Subcutaneous adipose tissue (tissue), 4 donors: ENCODE results near the gene TCOF1. TPM values are rescaled to one million over a fixed set of nuclear protein-coding genes. Genes with fewer than 3 reads are reported as not detected.

Source experiments
- total RNA-seq, 4 donors: library from RNA; depleted of rRNA; stranded (reverse); fragments of >200 nt; gene quantifications; one replicate each; pipeline ENCODE4 v1.1.0, GENCODE V29; 2016
- TF ChIP-seq, protein P1 (sequence below): fragments of 450-650 bp; IDR thresholded peaks from one replicate; pipeline ENCODE4 v1.5.1; 2016; ENCODE audit warnings: low read depth, mild to moderate bottlenecking, control low read depth, antibody characterized with exemption, moderate library complexity

The TCOF1 gene
- total RNA-seq, 4 donors from 2014 or later: 18.2 to 29.0 (median 19.9) TPM

DNA sequence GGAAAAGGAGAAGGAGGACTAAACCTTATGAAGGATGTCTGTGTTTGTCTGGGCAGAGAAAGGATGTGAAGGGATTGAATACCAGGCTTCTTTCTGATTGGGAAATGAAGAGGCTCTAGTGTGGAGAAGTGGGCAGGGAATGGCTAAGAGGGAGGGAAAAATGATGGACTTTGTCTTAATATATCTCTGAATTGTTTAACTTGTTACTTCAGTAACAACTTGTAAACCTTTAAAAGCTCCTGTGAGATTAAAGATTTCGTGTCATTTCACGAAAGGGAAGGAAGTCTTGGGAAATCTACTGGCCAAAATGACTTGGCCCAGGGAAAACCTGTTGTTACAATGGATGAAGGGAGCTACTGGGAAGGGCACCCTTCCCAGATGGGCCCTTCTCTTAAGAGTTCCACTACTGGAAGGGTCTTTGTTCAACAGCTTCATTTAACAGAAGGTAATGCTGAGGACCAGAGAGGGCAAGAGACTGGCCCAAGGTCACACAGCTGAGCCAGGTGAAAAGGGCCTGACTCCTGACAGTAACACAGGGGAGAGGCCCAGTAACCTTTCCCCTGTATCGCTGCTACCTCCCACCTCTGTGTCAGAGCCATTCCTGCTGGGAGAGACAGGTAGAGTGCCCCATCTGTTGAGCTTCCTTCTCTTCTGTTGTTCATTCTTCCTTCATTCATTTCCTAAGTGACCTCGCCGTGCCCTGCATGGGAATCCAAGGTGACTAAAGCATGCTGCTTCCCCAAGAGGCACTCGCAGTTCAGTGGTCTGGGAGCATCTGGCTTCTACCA, 5.1 kb upstream of the TCOF1 start:
- TF ChIP-seq, protein P1, sequence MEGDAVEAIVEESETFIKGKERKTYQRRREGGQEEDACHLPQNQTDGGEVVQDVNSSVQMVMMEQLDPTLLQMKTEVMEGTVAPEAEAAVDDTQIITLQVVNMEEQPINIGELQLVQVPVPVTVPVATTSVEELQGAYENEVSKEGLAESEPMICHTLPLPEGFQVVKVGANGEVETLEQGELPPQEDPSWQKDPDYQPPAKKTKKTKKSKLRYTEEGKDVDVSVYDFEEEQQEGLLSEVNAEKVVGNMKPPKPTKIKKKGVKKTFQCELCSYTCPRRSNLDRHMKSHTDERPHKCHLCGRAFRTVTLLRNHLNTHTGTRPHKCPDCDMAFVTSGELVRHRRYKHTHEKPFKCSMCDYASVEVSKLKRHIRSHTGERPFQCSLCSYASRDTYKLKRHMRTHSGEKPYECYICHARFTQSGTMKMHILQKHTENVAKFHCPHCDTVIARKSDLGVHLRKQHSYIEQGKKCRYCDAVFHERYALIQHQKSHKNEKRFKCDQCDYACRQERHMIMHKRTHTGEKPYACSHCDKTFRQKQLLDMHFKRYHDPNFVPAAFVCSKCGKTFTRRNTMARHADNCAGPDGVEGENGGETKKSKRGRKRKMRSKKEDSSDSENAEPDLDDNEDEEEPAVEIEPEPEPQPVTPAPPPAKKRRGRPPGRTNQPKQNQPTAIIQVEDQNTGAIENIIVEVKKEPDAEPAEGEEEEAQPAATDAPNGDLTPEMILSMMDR: no peak

DNA sequence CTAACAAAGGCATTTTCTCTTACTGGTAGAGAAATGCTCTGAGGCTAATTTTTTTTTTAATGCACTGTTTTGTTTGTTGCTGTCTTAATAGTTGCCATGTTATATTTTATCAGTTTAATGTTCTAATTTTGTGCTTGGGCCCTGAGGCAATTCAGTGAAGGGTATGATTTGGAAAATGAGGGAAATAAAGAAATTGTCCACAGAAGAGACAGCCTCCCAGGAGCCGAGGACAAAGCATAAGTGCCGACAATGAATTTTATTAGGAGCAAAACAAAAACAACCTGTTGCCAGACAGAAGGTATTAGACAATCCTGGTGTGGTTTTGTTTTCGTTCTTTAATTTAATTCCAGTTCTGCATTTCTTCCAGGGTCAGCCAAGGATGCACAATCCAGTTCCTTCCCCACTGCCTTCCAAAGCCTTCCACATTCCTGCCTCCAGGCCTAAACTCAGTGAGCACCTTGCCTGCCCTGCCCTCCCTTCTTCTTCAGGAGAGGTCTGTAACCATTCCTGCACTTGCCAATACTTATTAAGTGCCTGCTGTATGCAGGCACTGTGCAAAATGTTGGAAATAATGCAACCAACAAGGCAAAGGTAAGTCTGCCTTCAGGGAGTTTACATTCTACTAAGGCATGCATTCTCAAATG, 4.3 kb upstream of the TCOF1 start:
- TF ChIP-seq, protein P1: no peak

DNA sequence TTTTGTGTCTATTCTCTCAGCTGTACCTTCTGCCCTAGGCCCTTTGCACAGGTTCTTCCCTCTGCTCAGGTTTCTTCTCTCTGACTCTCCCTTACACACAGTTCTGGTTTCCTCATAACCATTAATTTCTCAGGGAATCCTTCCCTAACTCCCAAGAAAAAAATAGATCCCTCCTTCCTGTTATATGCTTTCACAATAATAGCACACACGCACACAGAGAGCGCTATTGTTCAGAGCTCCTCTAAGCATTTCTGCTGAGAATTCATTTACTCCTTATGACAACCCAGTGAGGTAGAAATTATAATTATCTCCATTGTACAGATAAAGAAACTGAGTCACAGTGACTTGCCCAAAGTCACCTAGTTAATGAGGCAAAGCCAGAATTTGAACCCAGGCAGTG, 1.7 kb upstream of the TCOF1 start:
- TF ChIP-seq, protein P1: no peak

DNA sequence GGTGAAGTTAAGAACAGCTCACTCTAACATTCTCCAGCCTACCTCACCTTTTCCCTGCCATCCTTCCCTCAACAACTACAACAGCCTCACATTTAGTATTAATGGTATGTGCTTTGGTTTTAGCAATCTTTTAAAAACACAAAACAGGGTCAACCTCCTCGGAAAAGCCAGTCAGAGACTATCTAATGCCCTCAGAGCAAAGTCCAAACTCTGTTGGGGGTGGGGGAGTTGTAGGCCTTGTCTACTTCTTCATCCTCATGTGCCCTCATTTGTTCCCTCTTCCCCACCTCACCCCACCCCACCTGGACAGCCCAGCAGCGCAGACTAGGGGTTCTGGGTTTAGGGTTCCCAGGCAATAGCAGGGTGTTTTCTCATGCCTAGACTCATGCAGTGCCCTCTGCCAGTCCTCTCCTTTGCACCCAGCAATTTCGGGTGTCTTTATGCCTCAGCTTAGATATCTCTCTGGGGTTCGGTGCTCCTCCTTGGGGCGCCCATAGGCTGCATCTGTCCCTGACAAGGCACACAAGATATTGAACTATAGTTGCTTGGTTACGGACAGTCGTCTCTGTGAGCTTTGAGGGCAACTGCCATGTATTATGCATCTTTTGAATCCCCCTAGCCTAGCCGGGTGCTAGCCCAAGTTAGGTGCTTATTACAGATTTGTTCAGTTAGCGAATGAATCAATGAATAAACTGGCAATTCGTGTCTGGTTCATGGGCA, 762 bp upstream of the TCOF1 start:
- TF ChIP-seq, protein P1: no peak

DNA sequence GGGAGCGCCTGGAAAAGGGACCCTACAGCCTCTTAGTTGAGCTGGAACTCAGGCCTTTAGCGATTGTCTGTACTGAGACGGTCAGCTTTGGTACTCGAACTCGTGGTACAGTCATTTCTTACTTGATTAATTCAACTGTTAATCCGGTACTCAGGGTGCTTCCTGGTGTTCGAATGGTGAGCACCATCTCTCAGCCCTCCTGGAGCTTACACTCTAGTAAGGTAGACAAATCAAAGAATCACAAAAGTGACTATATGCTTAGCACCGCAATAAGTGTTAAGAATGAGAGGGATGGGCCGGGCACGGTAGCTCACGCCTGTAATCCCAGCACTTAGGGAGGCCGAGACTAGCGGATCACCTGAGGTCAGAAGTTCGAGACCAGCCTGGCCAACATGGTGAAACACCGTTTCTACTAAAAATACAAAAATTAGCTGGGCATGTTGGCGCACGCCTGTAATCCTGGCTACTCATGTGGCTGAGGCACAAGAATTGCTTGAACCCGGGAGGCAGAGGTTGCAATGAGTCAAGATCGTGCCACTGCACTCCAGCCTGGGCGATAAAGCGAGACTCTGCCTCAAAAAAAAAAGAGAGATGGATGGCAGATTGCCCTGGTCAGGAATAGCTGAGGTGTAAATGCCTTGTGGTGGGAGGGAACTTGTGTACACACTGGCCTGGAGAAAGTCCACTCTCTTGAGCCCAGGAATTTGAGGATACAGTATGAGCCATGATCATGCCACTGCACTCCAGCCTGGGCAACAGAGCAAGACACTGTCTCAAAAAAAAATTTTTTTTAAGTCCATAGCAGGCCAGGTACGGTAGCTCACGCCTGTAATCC, 981 bp downstream of the TCOF1 start:
- TF ChIP-seq, protein P1: no peak

DNA sequence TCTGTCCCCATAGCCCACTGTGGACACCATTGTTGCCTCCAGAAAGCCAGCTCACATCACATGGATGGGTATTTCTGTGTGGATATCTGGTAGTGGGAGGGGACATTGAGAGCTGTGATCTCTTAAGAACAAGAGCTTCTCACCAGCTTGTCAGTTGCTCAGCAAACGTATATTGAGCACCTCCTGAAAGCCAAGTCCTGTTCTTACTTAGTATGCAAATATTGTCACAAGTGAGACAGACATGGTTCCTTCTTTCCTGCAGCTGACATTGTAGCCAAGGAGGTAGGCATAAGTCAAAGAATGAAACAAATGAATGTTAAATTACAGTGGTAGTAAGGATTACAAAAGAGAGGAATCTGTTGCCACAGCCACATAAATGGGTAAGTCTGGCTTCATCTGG, 3.8 kb downstream of the TCOF1 start:
- TF ChIP-seq, protein P1: no peak
